ENCODE measurements around the gene ZNF566.

Gene ZNF566

DNA sequence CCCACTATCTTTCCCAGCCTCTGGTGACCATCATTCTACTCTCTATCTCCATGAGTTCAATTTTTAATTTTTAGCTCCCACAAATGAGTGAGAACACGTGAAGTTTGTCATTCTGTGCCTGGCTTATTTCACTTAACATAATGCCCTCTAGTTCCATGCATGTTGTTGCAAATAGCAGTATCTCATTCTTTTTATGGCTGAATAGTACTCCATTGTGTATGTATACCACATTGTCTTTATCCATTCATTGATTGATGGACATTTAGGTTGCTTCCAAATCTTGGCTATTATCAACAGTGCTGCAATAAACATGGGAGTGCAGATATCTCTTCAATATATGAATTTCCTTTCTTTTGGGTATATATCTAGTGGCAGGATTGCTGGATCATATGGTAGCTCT lies 48.0 kb downstream of the ZNF566 start:
- no peak for DNase-seq (ENCODE audit: low spot score)

DNA sequence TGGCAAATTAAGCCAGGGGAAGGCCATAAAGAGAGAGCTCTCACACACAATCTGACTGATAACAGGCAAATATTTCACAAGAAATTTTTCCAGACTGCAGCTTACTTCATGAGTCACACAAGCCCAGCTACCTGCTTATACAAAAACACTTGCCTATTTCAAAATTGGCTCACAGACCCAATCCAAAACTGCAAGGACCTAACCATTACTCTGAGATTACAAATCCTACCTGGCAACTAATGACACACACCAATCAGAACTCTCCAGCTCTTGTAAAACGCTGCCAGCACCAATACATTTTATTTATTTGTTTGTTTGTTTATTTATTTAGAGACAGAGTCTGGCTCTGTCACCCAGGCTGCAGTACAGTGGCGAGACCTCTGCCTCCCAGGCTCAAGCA lies 52.8 kb downstream of the ZNF566 start:
- DNase-seq (ENCODE audit: low spot score): peak; percentile 63

DNA sequence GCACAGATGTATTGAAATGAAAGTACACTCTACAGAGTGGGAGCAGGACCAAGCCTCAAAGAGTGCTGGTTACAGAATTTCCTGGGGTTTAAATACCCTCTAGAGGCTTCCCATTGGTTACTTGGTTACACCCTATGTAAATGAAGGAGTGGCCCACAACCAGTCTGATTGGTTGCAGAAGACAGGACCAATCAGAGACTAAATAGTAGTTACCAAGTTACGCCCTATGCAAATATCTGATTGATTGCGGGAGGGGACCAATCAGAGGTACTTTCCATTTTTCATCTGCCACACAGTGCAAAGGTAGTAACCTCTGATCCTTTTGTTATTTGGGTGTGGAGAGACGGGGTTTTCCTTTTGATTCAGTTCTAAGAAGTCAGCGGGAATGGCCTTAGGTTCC lies 65.4 kb downstream of the ZNF566 start:
- peak; percentile 66 for DNase-seq (ENCODE audit: low spot score)

DNA sequence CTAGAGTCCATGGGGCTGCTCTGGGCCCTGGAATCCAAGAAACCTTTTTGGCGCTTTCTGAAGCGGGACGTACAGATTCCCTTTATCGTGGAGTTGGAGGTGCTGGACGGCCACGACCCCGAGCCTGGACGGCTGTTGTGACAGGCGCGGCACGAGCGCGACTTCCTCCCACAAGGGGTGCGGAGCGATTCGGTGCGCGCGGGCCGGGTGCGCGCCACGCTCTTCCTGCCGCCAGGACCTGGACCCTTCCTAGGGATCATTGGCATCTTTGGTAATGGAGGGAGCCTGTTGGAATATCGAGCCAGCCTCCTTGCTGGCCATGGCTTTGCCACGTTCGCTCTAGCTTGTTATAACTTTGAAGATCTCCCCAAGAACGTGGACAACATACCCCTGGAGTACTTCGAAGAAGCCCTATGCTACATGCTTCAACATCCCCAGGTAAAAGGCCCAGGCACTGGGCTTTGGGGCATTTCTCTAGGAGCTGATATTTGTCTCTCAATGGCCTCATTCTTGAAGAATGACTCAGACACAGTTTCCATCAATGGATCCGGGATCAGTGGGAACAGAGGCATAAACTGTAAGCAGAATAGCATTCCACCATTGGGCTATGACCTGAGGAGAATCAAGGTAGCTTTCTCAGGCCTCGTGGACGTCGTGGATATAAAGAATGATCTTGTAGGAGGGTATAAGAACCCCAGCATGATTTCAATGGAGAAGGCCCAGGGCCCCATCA lies 67.4 kb downstream of the ZNF566 start:
- no peak for DNase-seq (ENCODE audit: low spot score)

DNA sequence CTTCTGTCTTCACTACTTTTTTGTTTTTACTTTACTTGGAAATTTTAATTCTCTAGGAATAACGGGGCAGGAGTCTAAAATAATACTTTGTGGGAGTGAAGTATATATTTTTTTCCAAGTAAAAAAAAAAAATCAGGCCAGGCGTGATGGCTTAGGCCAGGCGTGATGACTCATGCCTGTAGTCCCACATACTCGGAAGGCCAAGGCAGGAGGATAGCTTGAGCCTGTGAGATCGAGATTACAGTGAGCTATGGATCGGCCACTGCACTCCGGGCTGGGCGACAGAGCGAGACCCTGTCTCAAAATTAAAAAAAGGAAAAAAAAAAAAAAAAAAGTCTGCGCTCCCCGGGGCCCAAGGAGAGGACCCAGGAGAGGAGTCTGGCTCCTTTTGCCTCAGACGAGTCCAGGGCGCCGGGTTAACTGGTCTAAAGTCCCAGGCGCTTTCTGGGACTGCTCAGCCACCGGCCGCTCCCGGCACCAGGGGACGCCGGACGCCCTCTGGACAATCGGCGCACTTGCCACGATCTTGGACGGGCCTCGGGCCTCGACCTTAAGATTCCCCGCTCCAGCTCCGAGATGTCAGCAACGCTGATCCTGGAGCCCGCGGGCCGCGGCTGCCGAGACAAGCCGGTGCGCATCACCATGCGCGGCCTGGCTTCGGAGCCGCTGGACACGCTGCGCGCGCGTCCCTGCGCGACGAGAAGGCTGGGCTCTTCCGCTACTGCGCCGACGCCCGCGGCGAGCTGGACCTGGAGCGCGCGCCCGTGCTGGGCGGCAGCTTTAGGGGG lies 68.2 kb downstream of the ZNF566 start:
- DNase-seq (ENCODE audit: low spot score): no peak

DNA sequence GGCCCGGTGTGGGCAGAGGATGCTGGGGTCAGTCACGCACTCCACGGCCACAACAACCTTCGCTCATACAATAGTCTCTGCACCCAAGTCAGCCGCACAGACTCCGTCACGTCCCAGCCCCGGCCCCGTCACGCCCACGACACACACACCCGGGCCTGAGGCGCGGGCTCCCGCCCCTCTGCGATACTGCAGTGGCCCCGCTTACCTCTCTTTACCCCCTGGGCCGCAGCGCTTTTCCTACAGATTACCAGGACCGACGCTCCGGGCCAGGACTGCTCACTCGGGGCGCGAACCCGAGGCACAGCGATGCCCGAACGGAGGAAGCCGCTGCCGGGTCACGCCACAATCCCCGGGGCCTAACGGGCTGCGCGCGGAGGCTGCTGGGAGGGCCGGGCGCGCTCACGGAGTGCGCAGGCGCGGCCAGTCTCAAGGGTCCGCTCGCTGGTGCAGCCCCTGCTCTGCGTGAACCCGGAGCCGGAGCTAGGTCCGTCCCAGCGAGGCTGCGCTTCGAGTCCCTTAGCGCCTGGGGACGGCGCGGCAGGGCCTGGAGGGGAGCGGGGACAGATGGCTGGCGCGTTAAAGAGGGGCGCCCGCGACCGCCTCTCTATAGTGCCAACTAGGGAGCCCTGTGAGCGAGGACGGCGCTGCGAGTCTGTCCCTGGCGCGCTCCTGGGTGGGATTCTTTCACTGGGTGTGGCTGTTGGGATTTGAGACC lies 70.9 kb downstream of the ZNF566 start, which contains the start of gene ZFP82:
Gene ZFP82, minus strand, starts transcription at position 358 of the 715 bp plus-strand sequence. CDS start 8,855 bp downstream, outside the sequence.
- DNase-seq (ENCODE audit: low spot score): peak; percentile 90

DNA sequence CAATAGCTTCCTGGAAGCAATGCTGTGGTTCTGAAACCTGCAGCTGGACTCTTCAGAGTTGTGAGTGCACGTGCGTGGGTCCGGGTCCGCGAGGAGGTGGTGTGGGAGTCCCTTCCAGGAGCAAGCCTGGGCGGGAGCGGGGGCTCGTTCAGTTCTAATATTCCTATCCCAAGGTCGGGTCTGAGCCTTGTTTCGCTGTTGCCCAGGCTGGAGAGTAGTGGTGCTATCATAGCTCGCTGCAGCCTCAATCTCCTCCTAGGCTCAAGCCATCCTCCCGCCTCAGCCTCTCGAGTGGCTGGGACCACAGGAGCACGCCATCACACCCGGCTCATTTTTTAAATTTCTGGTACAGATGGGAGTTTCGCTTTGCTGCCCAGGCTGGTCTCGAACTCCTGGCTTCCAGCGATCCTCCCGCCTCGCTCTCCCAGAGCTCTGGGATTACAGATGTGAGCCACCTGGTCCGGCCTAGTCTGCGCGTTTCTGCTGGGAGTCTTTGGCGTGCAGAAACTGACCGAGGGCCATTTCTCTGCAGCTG lies 71.5 kb downstream of the ZNF566 start:
- peak; percentile 13 for DNase-seq (ENCODE audit: low spot score)

DNA sequence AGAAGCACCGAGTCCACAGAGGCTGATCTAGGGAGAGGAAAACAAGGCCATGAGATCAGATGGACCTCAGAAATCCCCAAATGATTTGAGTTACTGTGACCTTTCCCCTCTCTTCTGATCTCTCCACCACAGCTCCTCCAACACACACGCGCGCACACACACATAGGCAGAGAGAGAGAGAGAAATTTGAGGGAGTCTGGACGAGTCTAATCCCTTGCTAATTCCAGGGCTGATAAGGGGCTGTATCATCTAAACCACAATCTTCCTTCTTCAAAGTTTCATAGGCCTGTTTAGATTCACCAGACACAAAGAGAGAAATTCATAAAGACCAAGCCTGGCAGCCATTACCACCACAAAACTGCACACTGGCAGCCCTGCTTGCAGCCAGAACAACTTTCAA lies 79.5 kb downstream of the ZNF566 start:
- DNase-seq (ENCODE audit: low spot score): no peak

DNA sequence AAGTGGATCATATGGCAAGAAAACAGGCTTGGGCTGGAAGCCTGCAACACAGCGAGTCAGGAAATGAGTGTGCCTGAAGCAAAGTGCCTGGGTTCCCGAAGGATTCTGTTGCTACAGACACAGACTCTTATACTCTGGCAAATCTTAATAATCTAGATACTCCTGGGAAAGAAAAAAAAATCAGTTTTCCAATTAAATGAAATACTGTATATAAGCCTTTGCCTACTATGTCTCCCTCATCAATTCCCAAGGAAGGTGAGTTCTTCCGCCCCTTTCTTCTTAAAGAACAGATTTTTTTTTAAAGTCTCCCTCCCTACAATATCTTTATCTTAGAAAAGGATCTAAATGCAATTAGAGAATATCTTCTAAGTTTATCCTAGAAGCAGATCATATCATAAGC lies 81.3 kb downstream of the ZNF566 start:
- DNase-seq (ENCODE audit: low spot score): no peak

DNA sequence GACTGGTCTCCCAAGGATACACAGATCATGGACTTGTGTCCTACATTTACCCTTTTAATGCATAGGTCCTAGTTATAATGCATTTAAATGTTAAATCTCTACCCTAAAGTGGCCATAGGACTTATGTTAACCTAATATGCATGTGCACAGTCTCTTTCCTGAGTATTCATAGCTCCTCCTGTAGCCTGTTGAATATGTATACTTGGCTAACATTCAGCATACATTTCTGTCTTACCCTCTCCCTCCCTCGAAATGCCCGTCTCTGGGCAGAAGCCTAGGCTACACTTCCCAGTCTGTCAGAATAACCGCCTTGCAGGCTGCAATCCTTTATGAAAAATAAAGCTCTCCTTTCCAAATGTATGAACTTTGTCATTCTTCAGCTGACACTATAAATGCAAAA lies 84.9 kb downstream of the ZNF566 start:
- no peak for DNase-seq (ENCODE audit: low spot score)

DNA sequence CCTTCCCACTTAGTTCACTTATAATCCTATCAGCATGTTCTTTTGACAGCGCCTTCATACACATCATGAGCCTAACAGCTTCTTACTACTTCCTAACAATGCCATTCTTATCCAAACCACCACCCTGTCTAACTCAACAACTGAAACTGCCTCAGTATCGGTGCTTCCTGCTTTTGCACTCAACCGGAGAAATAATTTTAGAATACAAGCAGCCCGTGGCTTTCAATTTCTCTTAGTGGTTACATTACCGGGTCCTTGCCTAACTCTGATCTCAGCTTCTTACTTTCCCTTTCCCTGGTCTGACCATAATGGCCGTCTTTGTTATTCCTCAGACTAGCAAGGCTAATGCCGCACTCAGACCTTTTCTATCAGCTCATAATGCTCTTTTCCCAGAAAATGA lies 87.9 kb downstream of the ZNF566 start:
- no peak for DNase-seq (ENCODE audit: low spot score)

DNA sequence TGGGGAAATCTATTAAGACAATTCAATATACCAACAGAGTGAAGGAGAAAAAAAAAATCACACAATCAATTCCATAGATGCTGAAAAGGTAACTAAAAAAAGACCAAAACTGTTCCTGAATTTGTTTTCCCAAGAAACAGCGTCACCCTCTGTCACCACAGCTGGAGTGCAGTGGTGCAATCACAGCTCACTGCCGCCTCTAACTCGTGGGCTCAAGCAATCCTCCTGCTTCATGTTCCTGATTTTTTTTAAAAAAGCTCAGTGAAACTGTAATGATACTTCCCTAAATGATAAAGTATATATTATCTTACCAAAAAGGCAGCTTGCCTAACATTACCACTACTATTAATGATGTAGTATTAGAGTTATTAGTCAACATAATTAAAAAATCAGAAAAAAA lies 90.8 kb downstream of the ZNF566 start:
- DNase-seq (ENCODE audit: low spot score): no peak
